SKM-1 treated with dmso at 0.1 percent for 144 hours (cell line): Measurements from ENCODE around the gene TBATA.
A peak's percentile ranks its signal among the peaks of the same experiment; 100 is the strongest.

Experiments used
- DNase-seq: peaks from one replicate; lab custom pipeline; 2025; ENCODE audit not compliant: unreplicated experiment; lab: John Stamatoyannopoulos, UW

The TBATA gene, protein sequence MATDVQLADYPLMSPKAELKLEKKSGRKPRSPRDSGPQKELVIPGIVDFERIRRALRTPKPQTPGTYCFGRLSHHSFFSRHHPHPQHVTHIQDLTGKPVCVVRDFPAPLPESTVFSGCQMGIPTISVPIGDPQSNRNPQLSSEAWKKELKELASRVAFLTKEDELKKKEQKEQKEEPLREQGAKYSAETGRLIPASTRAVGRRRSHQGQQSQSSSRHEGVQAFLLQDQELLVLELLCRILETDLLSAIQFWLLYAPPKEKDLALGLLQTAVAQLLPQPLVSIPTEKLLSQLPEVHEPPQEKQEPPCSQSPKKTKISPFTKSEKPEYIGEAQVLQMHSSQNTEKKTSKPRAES

DNA sequence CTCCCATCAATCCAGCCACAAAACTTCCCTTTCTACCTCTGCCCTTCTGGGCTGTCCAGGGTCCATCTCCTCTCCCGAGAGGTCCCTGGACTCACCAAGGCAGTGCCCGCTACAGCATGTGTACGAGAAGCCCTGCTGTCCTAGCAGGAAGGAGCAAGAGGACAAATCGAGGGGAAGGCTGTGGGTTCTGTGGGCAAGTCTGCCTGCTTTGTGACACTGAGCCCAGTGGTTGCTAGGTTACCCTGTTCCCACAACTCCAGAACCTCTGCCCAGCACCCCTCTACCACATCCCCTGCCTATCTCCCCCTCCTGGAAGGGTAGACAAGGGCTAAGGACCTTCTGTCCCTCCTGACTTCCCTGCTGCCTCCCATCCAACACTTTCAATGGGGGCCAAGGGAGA, at the start of gene TBATA:
Gene TBATA (minus strand): TSS at position 188 of the 400 bp plus-strand sequence. CDS start 1,998 bp downstream, outside the sequence.
- peak; percentile 63 for DNase-seq

- DNase-seq: peak; percentile 14
Measured at GRCh38 chr10:70834441-70835151, 49.4 kb upstream of the TBATA start.

GRCh38 chr10:70834021-70834420, 48.8 kb upstream of the TBATA start:
- DNase-seq: no peak

DNA sequence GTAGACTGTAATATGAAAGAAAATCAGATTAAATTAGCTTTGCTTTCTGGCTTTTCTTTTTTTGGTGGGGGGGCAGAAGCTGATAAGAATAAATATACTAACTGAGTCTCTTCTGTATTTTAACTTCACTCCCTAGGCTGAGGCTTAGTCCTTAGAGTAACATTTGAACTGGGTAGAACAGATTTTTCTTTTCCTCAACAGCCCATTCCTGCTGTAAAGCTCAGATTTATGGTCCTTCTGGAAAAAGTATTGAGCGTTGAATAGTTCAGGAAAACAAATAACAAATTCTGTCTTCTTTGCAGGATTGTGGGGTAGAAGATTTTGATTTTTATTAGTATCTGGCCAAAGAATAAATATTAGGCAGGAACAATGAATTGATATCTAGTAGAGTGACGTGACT, 48.4 kb upstream of the TBATA start:
- no peak for DNase-seq

GRCh38 chr10:70832852-70833528, 47.8 kb upstream of the TBATA start:
- peak; percentile 56 for DNase-seq

DNA sequence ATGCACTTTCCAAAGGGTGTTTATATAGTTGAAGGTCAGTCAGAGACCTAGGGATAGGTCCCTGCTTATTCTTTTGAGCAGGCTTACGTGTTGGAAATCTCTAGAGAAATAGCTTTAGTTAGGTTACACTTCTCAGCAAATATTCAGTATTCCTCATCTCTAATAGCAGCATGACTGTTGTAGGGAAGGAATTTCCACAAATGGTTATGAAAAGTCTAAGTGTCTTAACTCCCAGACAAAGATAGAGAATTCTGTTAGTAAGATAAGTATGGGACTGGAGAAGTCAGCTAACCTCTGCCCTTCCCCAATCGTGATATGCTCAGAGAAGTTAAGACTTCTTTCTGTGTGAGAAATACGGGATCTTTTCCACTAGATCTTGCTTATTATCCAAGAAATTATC, 47.0 kb upstream of the TBATA start:
- DNase-seq: no peak

DNA sequence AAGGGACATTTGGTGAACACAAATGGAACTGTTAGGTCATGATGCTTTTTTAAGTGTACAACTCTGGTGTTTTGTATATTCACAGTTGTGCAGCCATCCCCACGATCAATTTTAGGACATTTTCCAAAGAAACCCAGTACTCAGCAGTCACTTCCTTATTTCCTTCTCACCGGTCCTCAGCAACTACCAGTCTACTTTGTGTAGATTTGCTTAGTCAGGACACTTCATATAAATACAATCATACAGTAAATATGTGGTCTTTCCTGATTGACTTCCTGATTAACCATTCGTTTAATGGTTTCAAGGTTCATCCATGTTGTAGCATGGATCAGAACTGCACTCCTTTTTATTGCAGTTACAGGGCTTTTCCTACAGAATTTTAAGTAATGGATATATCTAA, 45.0 kb upstream of the TBATA start:
- no peak for DNase-seq

- DNase-seq: no peak
Measured at GRCh38 chr10:70829543-70829942, 44.4 kb upstream of the TBATA start.

GRCh38 chr10:70828923-70829322, 43.7 kb upstream of the TBATA start:
- DNase-seq: no peak

DNA sequence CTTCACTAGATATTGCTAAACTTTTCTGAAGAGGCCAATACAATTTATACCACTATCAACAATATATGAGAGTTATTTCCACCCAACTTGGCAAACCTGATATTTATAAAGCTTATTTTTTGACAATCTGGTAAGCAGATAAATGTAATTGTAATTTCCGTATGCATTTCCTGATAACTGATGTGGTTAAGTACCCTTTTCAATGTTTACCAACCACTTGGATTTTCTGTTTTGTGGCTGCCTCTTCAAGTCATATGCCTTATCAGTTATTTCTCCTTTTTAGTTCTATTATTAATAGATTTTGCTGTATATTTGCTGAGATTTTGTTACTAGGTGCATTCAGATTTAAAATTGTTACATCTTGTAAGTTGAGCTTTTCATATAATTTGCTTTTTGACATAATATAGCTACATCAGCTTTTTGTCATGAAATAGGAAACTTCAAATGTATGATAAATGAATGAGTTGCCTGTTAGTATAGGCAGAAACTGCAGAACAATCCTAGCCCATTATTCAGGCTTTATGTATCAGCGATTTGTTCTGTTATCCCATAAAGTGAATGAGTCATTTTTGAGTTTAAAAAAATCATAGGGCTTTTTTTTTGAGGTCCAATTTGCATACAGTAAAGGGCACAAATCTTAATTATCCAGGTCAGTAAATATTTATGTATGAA, 42.0 kb upstream of the TBATA start:
- no peak for DNase-seq

DNA sequence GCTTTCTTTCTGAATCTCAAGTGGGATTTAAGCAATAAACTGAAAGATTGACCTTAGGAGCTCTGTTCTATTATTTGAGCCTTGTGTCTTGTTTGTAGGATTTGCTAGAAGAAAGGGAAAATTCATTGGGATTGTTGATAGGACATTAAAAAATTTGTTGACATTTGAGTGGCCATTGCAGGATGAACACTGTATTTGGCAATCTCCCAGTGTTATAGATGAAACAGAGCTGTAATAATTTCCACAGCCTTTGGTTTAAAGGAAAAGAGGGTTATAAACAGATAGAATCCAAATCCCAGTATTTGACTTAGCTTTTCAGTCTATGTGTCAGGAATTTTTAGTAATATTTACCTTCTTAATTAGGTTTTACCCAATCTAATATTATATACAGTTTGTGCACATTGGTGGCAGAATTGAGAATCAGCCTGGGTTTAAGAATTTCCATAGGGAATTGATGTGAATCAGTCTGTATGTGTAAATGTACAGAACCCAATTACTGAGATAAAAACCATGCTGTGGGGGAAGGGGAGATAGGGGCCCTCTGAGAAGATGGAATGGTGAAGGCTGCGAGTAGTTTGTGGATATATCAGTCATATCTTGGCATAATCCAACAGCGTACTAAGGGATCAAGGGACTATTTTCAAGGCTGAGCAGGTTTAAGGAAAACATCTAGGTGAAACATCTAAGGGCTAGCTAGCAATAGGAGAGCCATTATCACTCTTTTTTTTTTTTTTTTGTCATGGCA, 37.1 kb upstream of the TBATA start:
- no peak for DNase-seq

GRCh38 chr10:70820976-70821750, 36.0 kb upstream of the TBATA start:
- DNase-seq: no peak

- peak; percentile 7 for DNase-seq
Measured at GRCh38 chr10:70816220-70816894, 31.2 kb upstream of the TBATA start.

GRCh38 chr10:70815504-70816219, 30.5 kb upstream of the TBATA start, which contains the start of gene SGPL1:
Gene SGPL1 (plus strand): TSS chr10:70815948. CDS start chr10:70816854, 906 bp downstream.
- peak; percentile 69 for DNase-seq

GRCh38 chr10:70814126-70814525, 28.9 kb upstream of the TBATA start:
- no peak for DNase-seq

- DNase-seq: no peak
Measured at GRCh38 chr10:70812814-70813213, 27.6 kb upstream of the TBATA start.

DNA sequence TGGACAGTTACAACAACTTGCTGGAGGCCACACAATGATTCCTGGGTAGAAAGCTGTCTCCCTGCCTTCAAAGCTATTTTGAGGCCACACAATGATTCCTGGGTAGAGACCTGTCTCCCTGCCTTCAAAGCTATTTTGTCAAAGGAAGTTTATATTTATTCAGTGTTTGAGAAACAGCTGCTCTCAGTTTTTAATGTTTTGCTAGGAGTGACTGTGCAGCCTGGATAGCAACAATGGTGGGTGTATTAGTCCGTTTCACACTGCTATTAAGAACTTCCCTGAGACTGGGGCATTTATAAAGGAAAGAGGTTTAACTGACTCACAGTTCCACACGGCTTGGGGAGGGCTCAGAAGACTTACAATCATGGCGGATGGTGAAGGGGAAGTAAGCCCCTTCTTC, 26.7 kb upstream of the TBATA start:
- no peak for DNase-seq

GRCh38 chr10:70810967-70811366, 25.8 kb upstream of the TBATA start:
- no peak for DNase-seq

DNA sequence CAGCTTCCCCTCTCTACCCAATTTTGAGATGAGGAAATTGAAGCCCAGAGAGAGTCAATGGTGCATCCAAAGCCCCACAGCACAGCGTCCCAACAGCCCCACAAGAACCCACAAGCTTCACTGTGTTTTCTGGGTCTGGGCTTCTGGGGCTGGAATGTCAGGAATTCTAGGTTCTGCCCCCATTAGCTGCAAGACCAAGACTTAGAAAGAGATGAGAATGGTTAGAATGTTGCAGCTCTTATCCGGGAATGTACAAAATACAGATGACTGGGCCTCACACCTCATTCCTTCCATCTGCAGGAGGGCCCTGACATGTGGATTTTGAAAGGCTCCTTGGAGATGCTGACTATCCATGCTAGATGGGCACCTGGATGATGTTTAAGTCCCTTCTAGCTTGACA, 24.5 kb upstream of the TBATA start:
- DNase-seq: no peak
